ENCODE data around the gene METTL14.

METTL14 gene

DNA sequence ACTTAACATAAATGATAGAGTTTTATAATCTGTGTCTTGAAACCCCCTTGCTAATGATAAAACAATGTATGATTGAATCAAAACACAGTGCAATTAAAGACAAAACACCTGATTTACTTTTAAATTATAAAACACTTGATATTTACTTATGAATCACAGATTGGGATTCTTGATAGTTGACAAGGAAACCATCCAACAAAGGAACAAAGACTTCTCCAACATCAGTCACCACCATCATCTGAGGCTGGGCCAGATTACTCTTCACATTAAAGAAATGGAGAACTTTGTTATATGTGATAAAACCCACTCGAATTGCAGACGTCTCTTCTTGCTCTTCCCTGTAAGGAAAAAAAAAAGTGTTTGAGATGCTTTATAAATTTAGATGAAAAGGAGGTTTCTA lies 67.4 kb downstream of the METTL14 start:
- no peak for DNase-seq (ENCODE audit: low read depth)
- H3K4me3 ChIP-seq (ENCODE audit: low read length) = no peak overlapping the region
- TF ChIP-seq, protein P1, sequence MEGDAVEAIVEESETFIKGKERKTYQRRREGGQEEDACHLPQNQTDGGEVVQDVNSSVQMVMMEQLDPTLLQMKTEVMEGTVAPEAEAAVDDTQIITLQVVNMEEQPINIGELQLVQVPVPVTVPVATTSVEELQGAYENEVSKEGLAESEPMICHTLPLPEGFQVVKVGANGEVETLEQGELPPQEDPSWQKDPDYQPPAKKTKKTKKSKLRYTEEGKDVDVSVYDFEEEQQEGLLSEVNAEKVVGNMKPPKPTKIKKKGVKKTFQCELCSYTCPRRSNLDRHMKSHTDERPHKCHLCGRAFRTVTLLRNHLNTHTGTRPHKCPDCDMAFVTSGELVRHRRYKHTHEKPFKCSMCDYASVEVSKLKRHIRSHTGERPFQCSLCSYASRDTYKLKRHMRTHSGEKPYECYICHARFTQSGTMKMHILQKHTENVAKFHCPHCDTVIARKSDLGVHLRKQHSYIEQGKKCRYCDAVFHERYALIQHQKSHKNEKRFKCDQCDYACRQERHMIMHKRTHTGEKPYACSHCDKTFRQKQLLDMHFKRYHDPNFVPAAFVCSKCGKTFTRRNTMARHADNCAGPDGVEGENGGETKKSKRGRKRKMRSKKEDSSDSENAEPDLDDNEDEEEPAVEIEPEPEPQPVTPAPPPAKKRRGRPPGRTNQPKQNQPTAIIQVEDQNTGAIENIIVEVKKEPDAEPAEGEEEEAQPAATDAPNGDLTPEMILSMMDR (conservative IDR thresholded peaks at IDR 0.05; ENCODE audit: low read depth, low read length) = no peak

DNA sequence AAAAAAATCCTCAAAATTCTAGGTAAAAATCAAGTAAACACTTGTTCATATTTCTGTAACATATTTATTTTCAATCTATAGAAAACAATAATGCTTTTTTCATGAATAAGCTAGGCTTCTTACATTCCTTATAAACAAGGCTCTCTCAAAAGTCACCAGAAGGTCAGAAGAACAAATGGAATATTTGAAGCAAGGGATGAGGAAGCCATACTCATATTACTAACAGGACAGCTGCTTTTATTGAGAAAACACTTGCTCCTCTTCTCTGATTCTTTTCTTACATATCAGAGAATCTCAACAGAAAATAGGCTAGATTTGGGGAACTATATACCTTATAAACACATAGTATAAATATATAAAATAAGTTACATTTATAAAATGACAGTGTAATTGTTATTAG lies 67.9 kb downstream of the METTL14 start:
- TF ChIP-seq, protein P1 (conservative IDR thresholded peaks at IDR 0.05; ENCODE audit: low read depth, low read length) = no peak
- H3K4me3 ChIP-seq (ENCODE audit: low read length) = no peak overlapping the region
- DNase-seq (ENCODE audit: low read depth) = no peak

DNA sequence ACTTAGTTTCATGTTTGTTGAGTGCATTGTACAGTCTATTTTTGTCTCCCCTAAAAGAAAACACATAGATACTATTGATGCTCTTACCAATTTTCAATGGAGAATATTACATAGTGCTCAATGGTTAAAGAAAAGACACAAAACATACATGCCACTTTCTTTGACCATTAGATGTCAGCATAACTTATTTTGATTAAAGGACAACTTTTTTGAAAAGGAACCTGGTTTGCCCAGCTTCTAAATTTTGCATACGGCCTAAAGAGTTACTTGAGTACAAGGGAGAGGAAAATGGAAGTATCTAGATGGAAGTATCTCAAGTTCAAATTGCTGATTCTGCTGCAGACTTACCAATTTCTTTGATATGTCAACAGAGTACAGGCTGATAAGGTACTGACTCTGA lies 68.5 kb downstream of the METTL14 start:
- TF ChIP-seq, protein P1 (conservative IDR thresholded peaks at IDR 0.05; ENCODE audit: low read depth, low read length) = no peak
- no peak for DNase-seq (ENCODE audit: low read depth)
- no peak overlapping the region for H3K4me3 ChIP-seq (ENCODE audit: low read length)

DNA sequence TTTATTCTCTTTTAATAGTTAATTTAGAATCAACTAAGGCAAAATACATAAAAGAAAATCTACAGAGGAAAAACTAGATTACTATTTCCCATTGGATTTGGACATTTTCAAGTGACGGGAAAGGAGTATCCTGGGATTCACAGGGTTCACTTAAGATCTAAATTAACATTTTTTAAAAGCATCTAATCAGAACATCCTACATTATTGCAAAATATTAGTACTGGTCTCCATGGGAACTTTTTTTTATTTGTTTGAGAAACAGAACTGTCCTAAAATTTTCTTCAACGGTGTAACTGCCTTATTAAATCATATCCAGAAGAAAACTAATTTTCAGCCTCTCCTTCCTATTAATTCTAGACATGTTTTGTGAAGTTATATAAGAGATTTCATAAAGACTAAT lies 69.7 kb downstream of the METTL14 start:
- TF ChIP-seq, protein P1 (conservative IDR thresholded peaks at IDR 0.05; ENCODE audit: low read depth, low read length) = no peak
- H3K4me3 ChIP-seq (ENCODE audit: low read length) = no peak overlapping the region
- DNase-seq (ENCODE audit: low read depth) = no peak

DNA sequence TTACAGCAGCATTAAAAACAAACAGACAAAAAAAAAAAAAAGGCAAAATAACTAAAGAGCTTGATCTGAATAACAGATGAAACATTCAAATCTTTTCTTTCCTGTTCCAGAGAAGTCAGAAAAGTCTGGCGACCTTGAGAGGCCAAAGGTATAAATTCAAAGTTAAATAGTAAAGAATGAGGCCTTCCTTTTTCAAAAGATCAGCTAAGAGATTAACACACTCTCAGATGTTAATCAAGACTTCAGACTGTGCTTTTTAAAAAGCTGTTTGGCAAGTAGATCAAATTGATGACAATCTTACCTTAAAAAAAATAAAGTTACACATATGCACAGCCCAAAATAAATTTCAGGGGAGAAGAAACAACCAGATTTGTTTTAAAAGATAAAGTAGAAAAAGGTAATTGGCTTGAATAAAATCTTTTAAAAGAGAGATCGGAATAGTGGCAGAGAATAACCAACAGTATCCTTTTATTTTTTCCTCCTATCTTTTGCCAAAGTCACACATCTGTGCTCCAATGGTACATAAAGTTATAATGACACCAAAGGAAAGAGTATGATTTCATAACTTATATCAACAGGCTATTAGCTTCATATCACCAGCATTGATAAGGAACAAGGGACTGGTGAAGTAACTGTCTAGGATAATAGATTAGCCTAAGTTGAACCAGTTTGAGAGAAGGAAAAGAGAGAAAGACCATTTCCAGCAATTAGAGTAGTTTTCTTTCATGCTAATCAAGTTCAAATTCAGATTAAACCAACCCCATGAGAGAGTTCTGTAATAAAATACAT lies 70.4 kb downstream of the METTL14 start:
- no peak overlapping the region for H3K4me3 ChIP-seq (ENCODE audit: low read length)
- DNase-seq (ENCODE audit: low read depth) = no peak
- TF ChIP-seq, protein P1 (conservative IDR thresholded peaks at IDR 0.05; ENCODE audit: low read depth, low read length) = no peak

DNA sequence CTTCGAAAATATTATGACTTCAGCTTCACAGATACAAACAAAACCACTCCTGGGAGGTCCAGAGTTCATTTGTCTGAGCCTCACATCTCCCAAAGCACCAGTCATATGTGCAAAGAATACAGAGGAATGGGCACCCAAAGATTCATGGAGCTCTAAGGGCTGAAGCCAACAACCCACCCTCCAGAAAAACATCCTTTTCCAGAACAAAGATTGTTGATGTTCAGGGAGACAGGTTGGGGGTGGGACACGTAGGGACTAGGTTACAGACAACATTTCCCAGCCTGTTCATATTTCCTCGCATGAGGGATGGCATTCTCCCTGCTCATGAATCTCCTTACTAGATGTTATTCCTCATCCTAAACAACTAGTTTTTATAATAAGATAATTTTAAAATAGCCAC lies 71.2 kb downstream of the METTL14 start:
- no peak overlapping the region for H3K4me3 ChIP-seq (ENCODE audit: low read length)
- no peak for DNase-seq (ENCODE audit: low read depth)
- TF ChIP-seq, protein P1 (conservative IDR thresholded peaks at IDR 0.05; ENCODE audit: low read depth, low read length) = no peak

DNA sequence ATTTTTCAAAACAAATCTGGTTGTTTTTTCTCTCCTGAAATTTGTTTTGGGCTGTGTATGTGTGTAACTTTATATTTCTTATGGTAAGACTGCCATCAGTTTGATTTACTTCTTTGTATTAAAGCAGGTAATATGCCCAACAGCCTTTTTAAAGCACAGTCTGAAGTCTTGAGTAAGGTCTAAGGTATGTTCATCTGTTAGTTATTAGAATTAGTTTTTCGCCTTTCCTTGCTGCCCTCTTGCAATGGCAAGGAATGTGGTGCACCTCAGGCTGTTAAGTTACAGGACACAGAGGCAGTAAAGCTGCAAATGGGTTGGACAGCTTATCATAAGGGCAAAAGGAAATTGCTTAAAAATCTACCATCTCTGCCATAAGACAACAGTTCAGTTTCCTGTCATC lies 71.8 kb downstream of the METTL14 start:
- H3K4me3 ChIP-seq (ENCODE audit: low read length) = no peak overlapping the region
- TF ChIP-seq, protein P1 (conservative IDR thresholded peaks at IDR 0.05; ENCODE audit: low read depth, low read length) = no peak
- DNase-seq (ENCODE audit: low read depth) = no peak
